SK-N-SH (cell line): ENCODE data around the gene ADAMTSL1.

Source experiments
- CTCF ChIP-seq: fragments of 200-600 bp; sonication (generic); IDR thresholded peaks from 2 replicates; pipeline ENCODE4 v1.6.1; 2017; ENCODE audit warnings: antibody characterized with exemption, mild to moderate bottlenecking, moderate library complexity
- EP300 ChIP-seq, 2 experiments: IDR thresholded peaks; 2 replicates each; pipeline versions ENCODE4 v1.4.0 to v1.6.1; 2012; ENCODE audit warnings: borderline replicate concordance in 1 of 2, low read depth in 1 of 2, low read length in 1 of 2
- IRF3 ChIP-seq: fragments of 150-350 bp; IDR thresholded peaks from 2 replicates; pipeline ENCODE4 v1.6.1; 2016; ENCODE audit warnings: mild to moderate bottlenecking, low read depth, low read length
- POLR2AphosphoS5 ChIP-seq: IDR thresholded peaks from 2 replicates; pipeline ENCODE4 v1.6.1; 2012; ENCODE audit warnings: low read depth, low read length

GRCh38 chr9:18605766-18606180, 131.8 kb downstream of the ADAMTSL1 start:
- TF ChIP-seq POLR2AphosphoS5, result no peak
- TF ChIP-seq EP300 (IDR thresholded peaks at IDR 0.05; ENCODE audit: borderline replicate concordance in 1 of 2, low read depth in 1 of 2, low read length in 1 of 2), result no peak
- no peak for TF ChIP-seq CTCF
- no peak for TF ChIP-seq IRF3
